MCF 10A (cell line): ENCODE results near the gene WDR49. TPM values are rescaled to one million over a fixed set of nuclear protein-coding genes. Genes with fewer than 3 reads are reported as not detected.

Source experiments
- BruUV-seq: library from RNA; stranded (reverse); fragments of 400-500 nt; replicated peaks from 2 replicates; lab custom pipeline; 2021; lab: Mats Ljungman, UMichigan
- CTCF ChIA-PET: fragments of 300-600 bp; sonication (Branson Sonifier 250); formaldehyde crosslinking; extraction: SDS; loops from one replicate; lab custom pipeline; 2021; ENCODE audit warnings: antibody characterized with exemption, inconsistent platforms; lab: Yijun Ruan, JAX
- POLR2A ChIA-PET: fragments of 300-600, 350-650 bp; sonication (Branson Sonifier 250); formaldehyde crosslinking; extraction: SDS; loops from one replicate; lab custom pipeline; 2020; ENCODE audit warnings: antibody characterized with exemption, inconsistent platforms; lab: Yijun Ruan, JAX
- DNase-seq: peaks from one replicate; pipeline ENCODE4 v3.0.0-alpha.2; 2018; ENCODE audit not compliant: unreplicated experiment
- H3K27ac Mint-ChIP-seq: one replicate; pipeline ENCODE4 v1.8.0; 2022; ENCODE audit warnings: mild to moderate bottlenecking, low read depth, mixed read lengths; ENCODE audit not compliant: unreplicated experiment
- H3K27me3 Mint-ChIP-seq: one replicate; pipeline ENCODE4 v1.8.0; 2022; ENCODE audit warnings: mixed read lengths; ENCODE audit not compliant: insufficient read depth, unreplicated experiment
- H3K36me3 Mint-ChIP-seq: one replicate; pipeline ENCODE4 v1.8.0; 2022; ENCODE audit warnings: mild to moderate bottlenecking, moderate library complexity, mixed read lengths; ENCODE audit not compliant: insufficient read depth, unreplicated experiment
- H3K4me1 Mint-ChIP-seq: one replicate; pipeline ENCODE4 v1.8.0; 2022; ENCODE audit warnings: mixed read lengths; ENCODE audit not compliant: insufficient read depth, unreplicated experiment
- H3K4me3 Mint-ChIP-seq: one replicate; pipeline ENCODE4 v1.8.0; 2022; ENCODE audit warnings: mild to moderate bottlenecking, moderate library complexity, mixed read lengths; ENCODE audit not compliant: unreplicated experiment
- H3K9me3 Mint-ChIP-seq: one replicate; pipeline ENCODE4 v1.8.0; 2022; ENCODE audit warnings: mixed read lengths; ENCODE audit not compliant: unreplicated experiment
- CTCF ChIP-seq: fragments of 200-600 bp; IDR thresholded peaks from one replicate; pipeline ENCODE4 v1.8.0; 2022; ENCODE audit warnings: antibody characterized with exemption, mild to moderate bottlenecking; ENCODE audit not compliant: unreplicated experiment
- intact Hi-C: fragments of 100-400 bp; cut with micrococcal nuclease; formaldehyde crosslinking; loops from 2 replicates; pipeline ENCODE4 v1.14.1; 2022
- total RNA-seq: library from RNA; stranded (reverse); gene quantifications from 2 replicates; pipeline ENCODE4 v1.2.3, GENCODE V29; 2022

The WDR49 gene
- total RNA-seq, 1 experiment from 2014 or later = 0.98 TPM

GRCh38 chr3:167484551-167484950 lies 169.2 kb downstream of the WDR49 start:
- no peak for TF ChIP-seq CTCF
- no peak overlapping the region for H3K27ac Mint-ChIP-seq
- no peaks in the 10 kb centered on the region for H3K27me3 Mint-ChIP-seq
- ChIA-PET POLR2A (no interaction called here), CTCF (interaction anchor here (0.6 kb wide), 1 partner anchor 23 kb away, joined by 4 read pairs; no protein-coding TSS in a partner anchor)
- no peaks in the 10 kb centered on the region for H3K4me1 Mint-ChIP-seq
- no peak overlapping the region for H3K4me3 Mint-ChIP-seq
- no peak for DNase-seq
- peaks cover 26% of the 10 kb centered on the region for H3K9me3 Mint-ChIP-seq
- intact Hi-C loops = no loop called here
- BruUV-seq = no TSS peak
- no peaks in the 10 kb centered on the region for H3K36me3 Mint-ChIP-seq

- ChIA-PET POLR2A (no interaction called here), CTCF (no interaction called here)
- H3K36me3 Mint-ChIP-seq = no peaks in the 10 kb centered on the region
- BruUV-seq = no TSS peak
- H3K9me3 Mint-ChIP-seq = peaks cover 26% of the 10 kb centered on the region
- H3K4me3 Mint-ChIP-seq = no peak overlapping the region
- H3K27me3 Mint-ChIP-seq = no peaks in the 10 kb centered on the region
- DNase-seq = no peak
- H3K4me1 Mint-ChIP-seq = no peaks in the 10 kb centered on the region
- no peak overlapping the region for H3K27ac Mint-ChIP-seq
- no peak for TF ChIP-seq CTCF
- intact Hi-C loops = no loop called here
These were observed 169.8 kb downstream of the WDR49 start for GRCh38 chr3:167483708-167484475.

- Mint-ChIP-seq H3K27ac (no peak overlapping the region), H3K4me3 (no peak overlapping the region), H3K36me3 (no peaks in the 10 kb centered on the region), H3K4me1 (no peaks in the 10 kb centered on the region), H3K27me3 (peaks cover 10% of the 10 kb centered on the region), H3K9me3 (peaks cover 7% of the 10 kb centered on the region)
- no TSS peak for BruUV-seq
- intact Hi-C loops = no loop called here
- CTCF ChIA-PET = interaction anchor here (1.0 kb wide), 1 partner anchor 9 kb away, joined by 4 read pairs; no protein-coding TSS in a partner anchor
- POLR2A ChIA-PET = no interaction called here
- DNase-seq = no peak
- TF ChIP-seq CTCF = no peak
These were observed 172.6 kb downstream of the WDR49 start for GRCh38 chr3:167481164-167481563.

- Mint-ChIP-seq H3K27ac (no peak overlapping the region), H3K36me3 (no peaks in the 10 kb centered on the region), H3K4me1 (no peaks in the 10 kb centered on the region), H3K4me3 (no peak overlapping the region), H3K9me3 (peaks cover 7% of the 10 kb centered on the region), H3K27me3 (peaks cover 10% of the 10 kb centered on the region)
- POLR2A ChIA-PET = interaction anchor here (1.1 kb wide), 1 partner anchor 14 kb away, joined by 3 read pairs; no protein-coding TSS in a partner anchor
- BruUV-seq = no TSS peak
- CTCF ChIA-PET = interaction anchor here (0.6 to 1.1 kb wide), 4 partner anchors 10 to 1725 kb away, joined by 3 to 5 read pairs (median 4); no protein-coding TSS in a partner anchor
- DNase-seq = peak; percentile 27
- TF ChIP-seq CTCF = no peak
- intact Hi-C loops = no loop called here
These were observed 173.0 kb downstream of the WDR49 start for GRCh38 chr3:167480748-167481147.
